Adrenal gland (tissue), 12 donors: ENCODE results near the gene SHLD1. TPM values are rescaled to one million over a fixed set of nuclear protein-coding genes. Genes with fewer than 3 reads are reported as not detected.
A peak's percentile ranks its signal among the peaks of the same experiment; 100 is the strongest.

Experiments used
- DNase-seq, 7 donors: peaks; one replicate each; pipeline ENCODE4 v3.0.0-alpha.2; 2019 to 2020
- H3K27ac ChIP-seq, 5 donors: fragments of 200-600 bp; sonication (generic) in 4 of 5; 1 replicate in 3 of 5; 2 replicates in 2 of 5; pipeline versions ENCODE4 v1.5.1 to v1.8.0; 2016 to 2020; ENCODE audit warnings: mild to moderate bottlenecking in 1 of 5
- H3K27me3 ChIP-seq: fragments of 200-600 bp; 2 replicates; pipeline ENCODE4 v1.8.0; 2021
- H3K36me3 ChIP-seq, 2 donors: fragments of 200-600 bp; replicated peaks in 1 of 2; 1 replicate in 1 of 2; 2 replicates in 1 of 2; pipeline versions ENCODE4 v1.5.1 to v1.8.0; 2018 to 2022
- H3K4me1 ChIP-seq, 2 donors: fragments of 200-600 bp; replicated peaks in 1 of 2; 1 replicate in 1 of 2; 2 replicates in 1 of 2; pipeline versions ENCODE4 v1.5.1 to v1.8.0; 2018 to 2021
- H3K4me3 ChIP-seq, 4 donors: fragments of 200-600 bp; sonication (generic) in 3 of 4; one replicate each; pipeline ENCODE4 v1.5.1; 2016 to 2018
- H3K9me3 ChIP-seq, 3 donors: fragments of 200-600 bp; sonication (generic) in 1 of 3; replicated peaks in 1 of 3; 1 replicate in 2 of 3; 2 replicates in 1 of 3; pipeline versions ENCODE4 v1.5.1 to v1.8.0; 2016 to 2021
- CTCF ChIP-seq, 6 experiments: fragments of 450-650 bp in 4 of 6; fragments of 200-600 bp in 2 of 6; sonication (generic) in 1 of 6; IDR thresholded peaks; 1 replicate in 5 of 6; 2 replicates in 1 of 6; pipeline versions ENCODE4 v1.5.1 to v1.8.0; 2016 to 2021; ENCODE audit warnings: antibody characterized with exemption in 6 of 6, mild to moderate bottlenecking in 2 of 6, moderate library complexity in 1 of 6
- POLR2A ChIP-seq, 2 donors: fragments of 450-650 bp; IDR thresholded peaks; one replicate each; pipeline ENCODE4 v1.6.1; 2017; ENCODE audit warnings: antibody characterized with exemption in 2 of 2, mild to moderate bottlenecking in 2 of 2, moderate library complexity in 1 of 2
- WGBS, 4 donors: extraction: QIAGEN DNeasy Blood & Tissue Kit in 2 of 4; methylation state at CpG; one replicate each; pipeline versions ENCODE4 v1.1.5 to v1.1.7; 2013 to 2017; 5-methylcytosine and 5-hydroxymethylcytosine counted together
- intact Hi-C, 2 donors: fragments of 100-400 bp; cut with DNase I; formaldehyde crosslinking; loops; one replicate each; pipeline versions ENCODE4 v1.14.1 to v1.15.0; 2022 to 2023
- polyA plus RNA-seq, 3 donors: library from polyadenylated mRNA; stranded (reverse); fragments of 200-250 nt in 2 of 3; fragments of 350-450 nt in 1 of 3; fragmentation: Illumina TruSeq in 1 of 3; extraction: RNeasy Lipid Tissue Mini Kit (QIAGEN cat#74804) in 1 of 3; gene quantifications; one replicate each; pipeline ENCODE4 v1.2.3, GENCODE V29; 2013 to 2014
- total RNA-seq, 9 donors: library from RNA; depleted of rRNA in 4 of 9; stranded (reverse); fragments of >200 nt in 4 of 9; fragments of 120-200 nt in 1 of 9; fragmentation: NEBNext Ultra II Directional in 1 of 9; extraction: Animal tissue kit (Norgen Biotek cat#: 25700) in 1 of 9; gene quantifications; one replicate each; pipeline versions ENCODE4 v1.1.0 to v1.2.4, GENCODE V29; 2013 to 2023
- donor health status: healthy with polysubstance abuse.
- donor health status: Bipolar disorder and iron deficiency.
- donor health status: DM: yes; HTN: yes; CAD: no.
- donor health status: DM: no; HTN: no; CAD: no.
- donor health status: DM: no; HTN: no; CAD: no.
- donor health status: DM: yes; HTN: yes; CAD: no.

Gene SHLD1
- total and polyA plus RNA-seq, 12 donors = 3.6 to 18.0 (median 13.0) TPM

DNA sequence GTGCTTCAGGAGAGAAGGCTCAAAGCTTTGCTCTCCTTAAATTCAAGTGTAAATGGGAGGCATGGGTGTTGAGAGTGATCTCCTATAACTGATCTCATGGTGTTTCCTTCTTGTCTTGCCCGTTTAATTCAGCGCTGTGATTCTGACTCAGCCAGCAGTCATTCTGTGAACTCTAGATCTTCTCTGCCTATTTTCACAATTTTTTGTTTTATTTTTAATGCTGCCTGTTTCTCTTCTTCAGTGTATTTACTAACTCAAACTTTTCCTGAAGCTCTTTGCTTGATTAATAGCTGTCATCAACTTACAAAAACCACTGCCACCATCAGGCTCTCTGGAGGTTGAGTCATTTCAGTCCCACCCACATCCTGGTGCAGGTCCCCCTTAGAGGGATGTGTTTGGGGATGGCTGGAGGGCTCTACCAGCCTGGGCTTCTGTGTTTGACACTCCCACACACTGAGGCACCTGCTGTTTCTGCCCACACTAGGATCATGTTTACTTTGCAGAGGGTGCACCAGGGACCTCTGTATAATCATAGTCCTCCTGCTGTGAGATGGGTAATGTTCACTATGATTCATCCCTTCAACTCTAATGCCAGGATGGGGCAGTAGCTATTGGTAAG lies 94.0 kb downstream of the SHLD1 start:
- DNase-seq = peak in 3 of 7 donors; percentile 34 to 46 (median 35)
- Histone ChIP-seq H3K36me3 (no peaks in the 10 kb centered on the region), H3K9me3 (no peaks in the 10 kb centered on the region), H3K27me3 (no peaks in the 10 kb centered on the region), H3K4me3 (no peak overlapping the region), H3K4me1 (peaks cover 39 to 49% of the 10 kb centered on the region in 2 donors), H3K27ac (peak overlapping the region in 3 of 5 donors; percentile 40 to 71 (median 63))
- intact Hi-C loops = no loop called here
- 34 to 43% (median 40%) methylated on average over 2 of the region's 2 CpGs for WGBS, 4 donors
- TF ChIP-seq CTCF (IDR thresholded peaks at IDR 0.05) = no peak
- TF ChIP-seq POLR2A (IDR thresholded peaks at IDR 0.05) = no peak

- DNase-seq = no peak
- Histone ChIP-seq H3K27me3 (no peaks in the 10 kb centered on the region), H3K4me3 (no peak overlapping the region), H3K27ac (peak overlapping the region in 2 of 5 donors; percentile 7 to 71), H3K36me3 (no peaks in the 10 kb centered on the region), H3K4me1 (peaks cover 40 to 46% of the 10 kb centered on the region in 2 donors), H3K9me3 (no peaks in the 10 kb centered on the region)
- intact Hi-C loops = no loop called here
- WGBS, 4 donors = 51 to 63% (median 55%) methylated on average over 12 of the region's 12 CpGs
- no peak for TF ChIP-seq CTCF (IDR thresholded peaks at IDR 0.05)
- TF ChIP-seq POLR2A (IDR thresholded peaks at IDR 0.05) = no peak
These were observed 95.7 kb downstream of the SHLD1 start for GRCh38 chr20:5845681-5846615.

DNA sequence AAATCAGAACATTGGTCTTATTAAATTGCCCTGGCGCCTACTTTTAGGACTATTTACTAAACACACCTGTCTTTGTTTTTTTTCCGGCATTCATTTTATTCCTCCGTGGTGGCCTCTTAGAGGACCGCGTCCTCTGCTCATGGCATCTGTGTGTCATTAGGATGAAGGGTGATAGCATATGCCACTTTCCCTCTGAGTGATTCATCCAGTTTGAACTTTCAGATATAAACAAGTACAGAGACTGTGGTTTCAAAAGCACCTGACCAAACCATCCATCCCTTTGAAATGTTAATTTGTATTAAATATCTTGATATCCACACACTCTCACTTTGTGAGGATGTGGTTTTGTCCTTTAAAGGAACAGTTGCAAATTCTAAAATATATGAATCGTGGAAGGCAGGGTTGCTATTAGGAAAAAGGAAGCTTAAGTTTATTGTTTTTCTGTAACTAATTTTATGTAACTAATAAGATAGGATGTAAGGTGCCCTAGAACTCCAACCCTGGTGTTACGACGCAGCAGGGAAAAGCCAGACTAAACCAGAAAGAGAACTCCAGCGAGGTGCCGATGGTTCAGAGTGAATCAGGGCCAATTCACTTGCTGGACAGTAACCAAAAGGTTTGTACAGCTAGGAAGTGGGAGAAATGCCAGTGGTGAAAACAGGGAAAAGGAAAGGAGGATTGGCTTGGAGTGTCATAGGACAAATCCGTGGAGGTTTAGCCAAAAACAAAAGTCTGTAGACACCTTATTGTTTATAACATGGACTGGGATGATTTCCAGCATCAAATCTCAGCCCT lies 98.7 kb downstream of the SHLD1 start:
- H3K4me3 ChIP-seq = no peak overlapping the region
- intact Hi-C loops = no loop called here
- 35 to 45% (median 38%) methylated on average over 11 of the region's 11 CpGs for WGBS, 4 donors
- H3K4me1 ChIP-seq = peaks cover 17% of the 10 kb centered on the region in 2 donors
- peak; percentile 60 to 80 (median 73) for DNase-seq
- H3K36me3 ChIP-seq = no peaks in the 10 kb centered on the region
- H3K27ac ChIP-seq = peak overlapping the region; percentile 4 to 87 (median 66)
- H3K9me3 ChIP-seq = no peaks in the 10 kb centered on the region
- TF ChIP-seq CTCF (IDR thresholded peaks at IDR 0.05) (no peak), POLR2A (IDR thresholded peaks at IDR 0.05) (peak in 1 of 2 donors; percentile 36)
- H3K27me3 ChIP-seq = no peaks in the 10 kb centered on the region

- intact Hi-C loops = no loop called here
- H3K27me3 ChIP-seq = no peaks in the 10 kb centered on the region
- no peaks in the 10 kb centered on the region for H3K9me3 ChIP-seq
- no peak overlapping the region for H3K27ac ChIP-seq
- no peak for DNase-seq
- no peak overlapping the region for H3K4me3 ChIP-seq
- no peak for TF ChIP-seq CTCF (IDR thresholded peaks at IDR 0.05)
- no peak for TF ChIP-seq POLR2A (IDR thresholded peaks at IDR 0.05)
- WGBS, 4 donors = 82 to 98% (median 93%) methylated on average over 3 of the region's 3 CpGs
- H3K36me3 ChIP-seq = no peaks in the 10 kb centered on the region
- peaks cover 3 to 8% of the 10 kb centered on the region in 2 donors for H3K4me1 ChIP-seq
These were observed 105.7 kb downstream of the SHLD1 start for GRCh38 chr20:5855939-5856338.
